Kidney tubule cell (primary cell): ENCODE data around the gene TSC2.

ENCODE experiments used
- DNase-seq: peaks from one replicate; pipeline ENCODE4 v3.0.0-alpha.2; 2018; ENCODE audit warnings: low spot score

TSC2 gene

GRCh38 chr16:2070576-2071453 lies 23.0 kb downstream of the TSC2 start:
- no peak for DNase-seq

- DNase-seq = no peak
These were observed 23.8 kb downstream of the TSC2 start for GRCh38 chr16:2071454-2072202.

- DNase-seq = no peak
These were observed 25.1 kb downstream of the TSC2 start for GRCh38 chr16:2072926-2073325.

GRCh38 chr16:2074071-2074470 lies 26.3 kb downstream of the TSC2 start:
- no peak for DNase-seq

GRCh38 chr16:2075631-2076030 lies 27.8 kb downstream of the TSC2 start:
- no peak for DNase-seq

GRCh38 chr16:2076072-2076865 lies 28.5 kb downstream of the TSC2 start:
- no peak for DNase-seq

GRCh38 chr16:2077016-2077415 lies 29.2 kb downstream of the TSC2 start:
- DNase-seq = no peak

- DNase-seq = no peak
These were observed 29.9 kb downstream of the TSC2 start for GRCh38 chr16:2077696-2078095.

GRCh38 chr16:2078096-2078495 lies 30.3 kb downstream of the TSC2 start:
- no peak for DNase-seq

- DNase-seq = no peak
These were observed 30.9 kb downstream of the TSC2 start for GRCh38 chr16:2078691-2079090.

GRCh38 chr16:2079311-2079800 lies 31.6 kb downstream of the TSC2 start:
- DNase-seq = no peak

GRCh38 chr16:2079991-2080390 lies 32.2 kb downstream of the TSC2 start:
- no peak for DNase-seq

GRCh38 chr16:2081201-2082084 lies 33.7 kb downstream of the TSC2 start:
- no peak for DNase-seq

- DNase-seq = peak; percentile 47
These were observed 34.6 kb downstream of the TSC2 start for GRCh38 chr16:2082171-2082982.

- no peak for DNase-seq
These were observed 35.2 kb downstream of the TSC2 start for GRCh38 chr16:2082983-2083364.

- no peak for DNase-seq
These were observed 35.6 kb downstream of the TSC2 start for GRCh38 chr16:2083409-2083808.

- DNase-seq = no peak
These were observed 36.3 kb downstream of the TSC2 start for GRCh38 chr16:2083876-2084780.

GRCh38 chr16:2084895-2085625 lies 37.3 kb downstream of the TSC2 start:
- no peak for DNase-seq

- no peak for DNase-seq
These were observed 37.9 kb downstream of the TSC2 start for GRCh38 chr16:2085669-2086068.
